Liver (tissue), 3 donors: ENCODE results near the gene TPM4.
"Not testable (repeated sequence)": the region's sequence is repeated elsewhere in the genome, so short reads cannot be mapped to it uniquely, and the experiment has no call there.

Experiments
- HNF4A ChIP-seq, 2 donors: conservative IDR thresholded peaks; 2 replicates each; pipeline ENCODE4 v1.6.1; 2016; ENCODE audit warnings: antibody characterized with exemption in 2 of 2, mild to moderate bottlenecking in 2 of 2
- RAD21 ChIP-seq, 2 donors: IDR thresholded peaks; 2 replicates each; pipeline ENCODE4 v1.6.1; 2016; ENCODE audit warnings: antibody characterized with exemption in 2 of 2, mild to moderate bottlenecking in 2 of 2
- TAF1 ChIP-seq: conservative IDR thresholded peaks from 2 replicates; pipeline ENCODE4 v1.6.1; 2016; ENCODE audit warnings: antibody characterized with exemption, mild to moderate bottlenecking
- TF ChIP-seq, protein P1 (sequence below): IDR thresholded peaks from 2 replicates; pipeline ENCODE4 v1.6.1; 2016; ENCODE audit warnings: antibody characterized with exemption
- TF ChIP-seq, protein P2 (sequence below): fragments of 150-350 bp; IDR thresholded peaks from 2 replicates; pipeline ENCODE4 v1.5.1; 2017; ENCODE audit warnings: improper control_type of control experiment, low read depth, low read length; ENCODE audit not compliant: missing input control
- TF ChIP-seq, protein P3 (sequence below): IDR thresholded peaks from 2 replicates; pipeline ENCODE4 v1.6.1; 2016; ENCODE audit warnings: antibody characterized with exemption
- donor health status: healthy.
- donor health status: healthy.

DNA sequence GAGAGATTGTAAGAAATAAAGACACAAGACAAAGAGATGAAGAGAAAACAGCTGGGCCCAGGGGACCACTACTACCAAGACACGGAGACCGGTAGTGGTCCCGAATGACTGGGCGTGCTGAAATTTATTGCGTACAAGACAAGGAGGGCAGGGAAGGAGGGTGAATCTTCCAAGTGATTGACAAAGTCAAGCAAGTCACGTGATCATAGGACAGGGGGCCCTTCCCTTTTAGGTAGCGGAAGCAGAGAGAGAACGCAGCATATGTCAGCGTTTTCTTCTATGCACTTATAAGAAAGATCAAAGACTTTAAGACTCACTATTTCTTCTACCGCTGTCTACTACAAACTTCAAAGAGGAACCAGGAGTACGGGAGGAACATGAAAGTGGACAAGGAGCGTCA, 46.1 kb upstream of the TPM4 start:
- TF ChIP-seq, protein P1, sequence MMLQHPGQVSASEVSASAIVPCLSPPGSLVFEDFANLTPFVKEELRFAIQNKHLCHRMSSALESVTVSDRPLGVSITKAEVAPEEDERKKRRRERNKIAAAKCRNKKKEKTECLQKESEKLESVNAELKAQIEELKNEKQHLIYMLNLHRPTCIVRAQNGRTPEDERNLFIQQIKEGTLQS, result not testable (repeated sequence)
- TF ChIP-seq HNF4A (conservative IDR thresholded peaks at IDR 0.05); TAF1; RAD21 (IDR thresholded peaks at IDR 0.05): not testable (repeated sequence)
- TF ChIP-seq, protein P2, sequence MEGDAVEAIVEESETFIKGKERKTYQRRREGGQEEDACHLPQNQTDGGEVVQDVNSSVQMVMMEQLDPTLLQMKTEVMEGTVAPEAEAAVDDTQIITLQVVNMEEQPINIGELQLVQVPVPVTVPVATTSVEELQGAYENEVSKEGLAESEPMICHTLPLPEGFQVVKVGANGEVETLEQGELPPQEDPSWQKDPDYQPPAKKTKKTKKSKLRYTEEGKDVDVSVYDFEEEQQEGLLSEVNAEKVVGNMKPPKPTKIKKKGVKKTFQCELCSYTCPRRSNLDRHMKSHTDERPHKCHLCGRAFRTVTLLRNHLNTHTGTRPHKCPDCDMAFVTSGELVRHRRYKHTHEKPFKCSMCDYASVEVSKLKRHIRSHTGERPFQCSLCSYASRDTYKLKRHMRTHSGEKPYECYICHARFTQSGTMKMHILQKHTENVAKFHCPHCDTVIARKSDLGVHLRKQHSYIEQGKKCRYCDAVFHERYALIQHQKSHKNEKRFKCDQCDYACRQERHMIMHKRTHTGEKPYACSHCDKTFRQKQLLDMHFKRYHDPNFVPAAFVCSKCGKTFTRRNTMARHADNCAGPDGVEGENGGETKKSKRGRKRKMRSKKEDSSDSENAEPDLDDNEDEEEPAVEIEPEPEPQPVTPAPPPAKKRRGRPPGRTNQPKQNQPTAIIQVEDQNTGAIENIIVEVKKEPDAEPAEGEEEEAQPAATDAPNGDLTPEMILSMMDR, result not testable (repeated sequence)
- TF ChIP-seq, protein P3, sequence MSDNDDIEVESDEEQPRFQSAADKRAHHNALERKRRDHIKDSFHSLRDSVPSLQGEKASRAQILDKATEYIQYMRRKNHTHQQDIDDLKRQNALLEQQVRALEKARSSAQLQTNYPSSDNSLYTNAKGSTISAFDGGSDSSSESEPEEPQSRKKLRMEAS, result not testable (repeated sequence)
